ENCODE measurements around the gene RNF213.
A peak's percentile ranks its signal among the peaks of the same experiment; 100 is the strongest.

Gene RNF213

GRCh38 chr17:80424878-80425765 is 164.5 kb downstream of the RNF213 start:
- DNase-seq: no peak

- DNase-seq: no peak
Measured at GRCh38 chr17:80425835-80426426, 165.3 kb downstream of the RNF213 start.

GRCh38 chr17:80426671-80427326 is 166.1 kb downstream of the RNF213 start:
- peak; percentile 39 for DNase-seq

- no peak for DNase-seq
Measured at GRCh38 chr17:80427366-80428282, 167.0 kb downstream of the RNF213 start.

GRCh38 chr17:80428363-80428762 is 167.7 kb downstream of the RNF213 start:
- no peak for DNase-seq

GRCh38 chr17:80428796-80429195 is 168.1 kb downstream of the RNF213 start:
- no peak for DNase-seq

GRCh38 chr17:80429356-80430275 is 169.0 kb downstream of the RNF213 start:
- no peak for DNase-seq

GRCh38 chr17:80430446-80431245 is 170.0 kb downstream of the RNF213 start:
- no peak for DNase-seq

GRCh38 chr17:80431246-80432195 is 170.9 kb downstream of the RNF213 start:
- no peak for DNase-seq

- no peak for DNase-seq
Measured at GRCh38 chr17:80432350-80432955, 171.8 kb downstream of the RNF213 start.

- DNase-seq: no peak
Measured at GRCh38 chr17:80432961-80433550, 172.4 kb downstream of the RNF213 start.

GRCh38 chr17:80433916-80434666 is 173.4 kb downstream of the RNF213 start:
- DNase-seq: no peak

- DNase-seq: no peak
Measured at GRCh38 chr17:80437532-80437931, 176.9 kb downstream of the RNF213 start.

GRCh38 chr17:80438806-80439205 is 178.2 kb downstream of the RNF213 start:
- no peak for DNase-seq

GRCh38 chr17:80439499-80439898 is 178.8 kb downstream of the RNF213 start:
- DNase-seq: no peak

- no peak for DNase-seq
Measured at GRCh38 chr17:80441133-80441578, 180.5 kb downstream of the RNF213 start.

GRCh38 chr17:80441598-80442322 is 181.1 kb downstream of the RNF213 start:
- no peak for DNase-seq

Data from NCI-H2227 treated with DMSO at 0.1 percent for 48 hours (cell line).